Measurements from ENCODE around the gene TIGD4.

Gene TIGD4

DNA sequence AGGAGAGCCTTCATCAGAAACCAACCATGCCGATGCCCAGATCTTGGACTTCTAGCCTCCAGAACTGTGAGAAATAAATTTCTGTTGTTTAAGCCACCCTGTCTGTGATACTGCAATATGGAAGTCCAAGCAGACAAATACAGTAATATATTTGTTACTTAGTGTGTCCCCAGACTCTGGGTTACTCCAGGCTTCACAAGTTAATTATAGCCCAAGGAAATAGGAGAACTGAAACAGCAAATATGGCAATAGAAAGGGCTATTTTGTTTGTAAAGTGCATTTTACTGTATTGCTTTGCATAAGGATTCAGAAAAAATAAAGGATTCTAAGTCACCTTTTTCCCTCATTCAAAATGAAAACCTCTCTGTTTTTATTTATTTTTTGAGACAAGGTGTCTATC is 15.7 kb downstream of the TIGD4 start:
- no peaks in the 10 kb centered on the region for H3K79me2 ChIP-seq (ENCODE audit: insufficient read depth, low read length)
- no peaks in the 10 kb centered on the region for H4K20me1 ChIP-seq (ENCODE audit: insufficient read depth, low read length)
- no peak overlapping the region for H3K9ac ChIP-seq (ENCODE audit: low read depth, low read length)
- ATAC-seq (ENCODE audit: insufficient read depth, low read depth) (no peak), DNase-seq (no peak)
- H3K4me3 ChIP-seq (ENCODE audit: low read depth in 1 of 2, low read length in 2 of 2), result no peak overlapping the region
- H3K4me2 ChIP-seq (ENCODE audit: insufficient read depth, low read length), result no peak overlapping the region
- H3K36me3 ChIP-seq (ENCODE audit: insufficient read depth, low read length), result no peaks in the 10 kb centered on the region
- H3K27ac ChIP-seq (ENCODE audit: low read length), result no peak overlapping the region
- H3K27me3 ChIP-seq (ENCODE audit: insufficient read depth, low read length, poor library complexity), result peaks cover 3% of the 10 kb centered on the region
- H3K4me1 ChIP-seq (ENCODE audit: insufficient read depth, low read length), result no peaks in the 10 kb centered on the region
- H2AFZ ChIP-seq (ENCODE audit: low read depth, low read length), result no peak overlapping the region
- H3K9me3 ChIP-seq (ENCODE audit: insufficient read depth, low read length, severe bottlenecking), result no peaks in the 10 kb centered on the region
- no peak for TF ChIP-seq EZH2 (IDR thresholded peaks at IDR 0.05; ENCODE audit: borderline replicate concordance, low read depth, low read length, severe bottlenecking)
- TF ChIP-seq, protein P1, sequence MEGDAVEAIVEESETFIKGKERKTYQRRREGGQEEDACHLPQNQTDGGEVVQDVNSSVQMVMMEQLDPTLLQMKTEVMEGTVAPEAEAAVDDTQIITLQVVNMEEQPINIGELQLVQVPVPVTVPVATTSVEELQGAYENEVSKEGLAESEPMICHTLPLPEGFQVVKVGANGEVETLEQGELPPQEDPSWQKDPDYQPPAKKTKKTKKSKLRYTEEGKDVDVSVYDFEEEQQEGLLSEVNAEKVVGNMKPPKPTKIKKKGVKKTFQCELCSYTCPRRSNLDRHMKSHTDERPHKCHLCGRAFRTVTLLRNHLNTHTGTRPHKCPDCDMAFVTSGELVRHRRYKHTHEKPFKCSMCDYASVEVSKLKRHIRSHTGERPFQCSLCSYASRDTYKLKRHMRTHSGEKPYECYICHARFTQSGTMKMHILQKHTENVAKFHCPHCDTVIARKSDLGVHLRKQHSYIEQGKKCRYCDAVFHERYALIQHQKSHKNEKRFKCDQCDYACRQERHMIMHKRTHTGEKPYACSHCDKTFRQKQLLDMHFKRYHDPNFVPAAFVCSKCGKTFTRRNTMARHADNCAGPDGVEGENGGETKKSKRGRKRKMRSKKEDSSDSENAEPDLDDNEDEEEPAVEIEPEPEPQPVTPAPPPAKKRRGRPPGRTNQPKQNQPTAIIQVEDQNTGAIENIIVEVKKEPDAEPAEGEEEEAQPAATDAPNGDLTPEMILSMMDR (IDR thresholded peaks at IDR 0.05; ENCODE audit: borderline replicate concordance, extremely low read depth, low read length, poor library complexity, severe bottlenecking), result no peak

DNA sequence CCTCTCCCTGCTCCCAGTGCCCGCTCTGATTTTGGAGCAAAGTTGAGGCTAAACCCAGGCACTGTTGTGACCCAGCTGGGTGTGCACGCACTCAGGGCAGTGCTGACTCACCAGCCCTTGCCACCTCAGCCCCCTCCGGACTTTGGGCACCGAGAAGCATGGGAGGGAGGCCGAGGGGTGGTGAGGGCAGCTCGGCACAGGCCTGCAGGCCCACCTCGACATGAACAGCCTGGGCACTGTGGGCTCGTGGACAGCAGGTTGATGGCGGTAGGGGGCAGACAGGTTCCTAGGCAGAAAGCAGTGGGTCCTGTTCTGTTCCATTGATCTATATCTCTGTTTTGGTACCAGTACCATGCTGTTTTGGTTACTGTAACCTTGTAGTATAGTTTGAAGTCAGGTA is 30.9 kb downstream of the TIGD4 start:
- H2AFZ ChIP-seq (ENCODE audit: low read depth, low read length), result no peak overlapping the region
- no peak overlapping the region for H3K9ac ChIP-seq (ENCODE audit: low read depth, low read length)
- DNase-seq (no peak), ATAC-seq (ENCODE audit: insufficient read depth, low read depth) (no peak)
- no peak overlapping the region for H3K27ac ChIP-seq (ENCODE audit: low read length)
- no peaks in the 10 kb centered on the region for H3K27me3 ChIP-seq (ENCODE audit: insufficient read depth, low read length, poor library complexity)
- no peak overlapping the region for H3K4me2 ChIP-seq (ENCODE audit: insufficient read depth, low read length)
- no peak overlapping the region for H3K4me3 ChIP-seq (ENCODE audit: low read depth in 1 of 2, low read length in 2 of 2)
- no peaks in the 10 kb centered on the region for H3K36me3 ChIP-seq (ENCODE audit: insufficient read depth, low read length)
- TF ChIP-seq, protein P1 (IDR thresholded peaks at IDR 0.05; ENCODE audit: borderline replicate concordance, extremely low read depth, low read length, poor library complexity, severe bottlenecking), result no peak
- no peak for TF ChIP-seq EZH2 (IDR thresholded peaks at IDR 0.05; ENCODE audit: borderline replicate concordance, low read depth, low read length, severe bottlenecking)
- H3K4me1 ChIP-seq (ENCODE audit: insufficient read depth, low read length), result no peaks in the 10 kb centered on the region
- no peaks in the 10 kb centered on the region for H4K20me1 ChIP-seq (ENCODE audit: insufficient read depth, low read length)
- H3K79me2 ChIP-seq (ENCODE audit: insufficient read depth, low read length), result no peaks in the 10 kb centered on the region
- H3K9me3 ChIP-seq (ENCODE audit: insufficient read depth, low read length, severe bottlenecking), result peaks cover 11% of the 10 kb centered on the region

DNA sequence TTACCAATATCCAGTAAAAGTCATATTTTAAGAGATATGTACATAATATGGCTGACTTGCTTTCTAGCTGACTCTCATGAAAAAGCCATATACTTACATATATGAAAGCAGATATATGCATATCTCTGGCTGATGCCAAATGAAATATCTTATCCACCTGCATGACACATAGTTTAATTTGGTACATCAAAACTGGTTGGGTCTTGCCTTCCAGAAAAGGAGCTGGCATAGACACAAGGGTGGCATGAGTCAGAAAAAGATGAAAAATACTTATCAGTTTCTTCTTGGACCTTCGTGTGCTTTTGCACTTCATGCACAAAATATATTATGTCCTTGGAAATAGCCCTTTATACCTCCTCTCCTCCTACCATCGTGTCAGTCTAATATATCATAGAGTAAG is 32.1 kb downstream of the TIGD4 start:
- H2AFZ ChIP-seq (ENCODE audit: low read depth, low read length), result no peak overlapping the region
- peaks cover 9% of the 10 kb centered on the region for H3K9me3 ChIP-seq (ENCODE audit: insufficient read depth, low read length, severe bottlenecking)
- no peaks in the 10 kb centered on the region for H3K4me1 ChIP-seq (ENCODE audit: insufficient read depth, low read length)
- no peaks in the 10 kb centered on the region for H4K20me1 ChIP-seq (ENCODE audit: insufficient read depth, low read length)
- no peaks in the 10 kb centered on the region for H3K36me3 ChIP-seq (ENCODE audit: insufficient read depth, low read length)
- no peak overlapping the region for H3K4me3 ChIP-seq (ENCODE audit: low read depth in 1 of 2, low read length in 2 of 2)
- no peaks in the 10 kb centered on the region for H3K79me2 ChIP-seq (ENCODE audit: insufficient read depth, low read length)
- no peak overlapping the region for H3K4me2 ChIP-seq (ENCODE audit: insufficient read depth, low read length)
- no peaks in the 10 kb centered on the region for H3K27me3 ChIP-seq (ENCODE audit: insufficient read depth, low read length, poor library complexity)
- H3K27ac ChIP-seq (ENCODE audit: low read length), result no peak overlapping the region
- DNase-seq, result no peak
- H3K9ac ChIP-seq (ENCODE audit: low read depth, low read length), result no peak overlapping the region
- no peak for ATAC-seq (ENCODE audit: insufficient read depth, low read depth)
- TF ChIP-seq, protein P1 (IDR thresholded peaks at IDR 0.05; ENCODE audit: borderline replicate concordance, extremely low read depth, low read length, poor library complexity, severe bottlenecking), result no peak
- no peak for TF ChIP-seq EZH2 (IDR thresholded peaks at IDR 0.05; ENCODE audit: borderline replicate concordance, low read depth, low read length, severe bottlenecking)

DNA sequence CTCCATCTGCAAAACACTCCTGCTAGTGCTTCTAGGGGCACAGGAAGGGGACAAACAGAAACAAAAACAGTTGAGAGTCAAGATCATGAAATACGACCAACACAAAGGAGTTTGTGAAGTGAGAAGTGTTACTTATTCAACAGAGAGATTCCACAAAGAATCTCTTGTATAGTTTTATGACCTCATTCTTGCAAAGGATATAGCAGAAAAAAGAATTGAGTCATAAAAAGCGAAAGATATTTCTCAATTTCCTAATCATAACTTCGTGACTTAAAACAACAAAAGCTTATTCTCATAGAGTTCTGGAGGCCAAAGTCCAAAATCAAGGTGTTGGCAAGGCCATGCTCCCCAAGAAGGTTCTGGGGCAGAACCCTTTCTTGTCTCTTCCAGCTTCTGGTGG is 40.7 kb downstream of the TIGD4 start:
- no peaks in the 10 kb centered on the region for H3K36me3 ChIP-seq (ENCODE audit: insufficient read depth, low read length)
- no peaks in the 10 kb centered on the region for H3K79me2 ChIP-seq (ENCODE audit: insufficient read depth, low read length)
- no peak for DNase-seq
- ATAC-seq (ENCODE audit: insufficient read depth, low read depth), result no peak
- TF ChIP-seq, protein P1 (IDR thresholded peaks at IDR 0.05; ENCODE audit: borderline replicate concordance, extremely low read depth, low read length, poor library complexity, severe bottlenecking), result no peak
- no peak for TF ChIP-seq EZH2 (IDR thresholded peaks at IDR 0.05; ENCODE audit: borderline replicate concordance, low read depth, low read length, severe bottlenecking)
- H3K4me3 ChIP-seq (ENCODE audit: low read depth in 1 of 2, low read length in 2 of 2), result no peak overlapping the region
- no peaks in the 10 kb centered on the region for H3K4me1 ChIP-seq (ENCODE audit: insufficient read depth, low read length)
- no peak overlapping the region for H3K27ac ChIP-seq (ENCODE audit: low read length)
- no peaks in the 10 kb centered on the region for H3K27me3 ChIP-seq (ENCODE audit: insufficient read depth, low read length, poor library complexity)
- no peaks in the 10 kb centered on the region for H3K9me3 ChIP-seq (ENCODE audit: insufficient read depth, low read length, severe bottlenecking)
- H4K20me1 ChIP-seq (ENCODE audit: insufficient read depth, low read length), result no peaks in the 10 kb centered on the region
- no peak overlapping the region for H2AFZ ChIP-seq (ENCODE audit: low read depth, low read length)
- H3K9ac ChIP-seq (ENCODE audit: low read depth, low read length), result no peak overlapping the region
- H3K4me2 ChIP-seq (ENCODE audit: insufficient read depth, low read length), result no peak overlapping the region
